ENCODE measurements around the gene ZNF57.

ZNF57 gene

DNA sequence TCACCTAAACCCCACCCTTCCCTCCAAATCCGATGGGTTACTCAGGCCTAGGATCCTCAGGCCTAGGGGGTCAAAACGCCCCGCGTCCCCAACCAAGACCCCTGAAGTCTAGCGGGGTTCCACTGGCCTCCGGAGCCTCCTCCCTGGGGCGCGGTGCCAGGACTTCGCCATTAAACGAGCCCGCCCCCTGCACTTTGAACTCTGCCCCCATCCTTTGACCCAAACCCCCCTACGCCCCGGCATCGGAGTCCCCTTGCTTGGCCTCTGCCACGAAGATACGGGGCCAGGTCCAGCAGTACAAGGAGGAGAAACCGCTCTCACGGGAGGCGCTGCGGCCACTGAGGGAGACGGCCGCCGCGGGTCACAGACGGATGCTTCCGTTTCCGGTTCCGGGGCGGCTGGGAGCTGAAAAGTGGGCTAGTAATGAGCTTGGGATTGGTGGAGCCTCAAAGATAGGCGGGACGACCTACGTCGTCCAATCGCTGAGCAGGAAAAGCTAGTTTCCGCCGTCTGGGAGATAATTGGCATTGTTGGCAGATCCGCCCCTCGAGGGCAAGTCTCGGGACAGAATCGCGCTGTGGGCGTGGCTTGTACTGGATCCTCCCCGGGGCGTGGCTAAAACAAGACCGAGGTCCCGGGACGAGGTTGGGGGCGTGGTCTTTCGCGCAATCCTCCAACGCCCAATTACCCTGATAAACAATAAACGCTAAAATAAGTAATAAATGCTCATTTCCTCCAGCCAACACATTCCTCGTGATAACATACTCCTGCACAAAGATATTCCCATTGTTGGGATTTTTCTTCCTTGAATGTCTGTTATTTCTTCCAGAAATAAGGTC, 49.8 kb downstream of the ZNF57 start:
- Histone ChIP-seq H3K27me3 (ENCODE audit: control insufficient read depth, low read length) (no peaks in the 10 kb centered on the region), H3K36me3 (ENCODE audit: control insufficient read depth, low read length) (peaks cover 7% of the 10 kb centered on the region; the same call in 1 of the 2 replicates), H4K20me1 (ENCODE audit: control insufficient read depth, insufficient read depth, low read depth, low read length) (peaks cover 7% of the 10 kb centered on the region; the same call in 1 of the 2 replicates), H3K4me2 (ENCODE audit: low read length) (peak overlapping the region; percentile 88), H3K27ac (ENCODE audit: low read depth, low read length) (peak overlapping the region; percentile 66), H3K9me3 (ENCODE audit: control insufficient read depth, insufficient read depth, low read length) (no peaks in the 10 kb centered on the region), H3K9me2 (replicated peaks; ENCODE audit: control insufficient read depth, low read length) (no peaks in the 10 kb centered on the region), H3F3A (ENCODE audit: control insufficient read depth, insufficient read depth) (0 out of 2 replicates have a peak, but pooled peaks cover 4% of the 10 kb centered on the region), H3K4me3 (ENCODE audit: low read length) (peak overlapping the region; percentile 87), H3K79me2 (ENCODE audit: control insufficient read depth, low read length) (peaks cover 17% of the 10 kb centered on the region), H3K4me1 (ENCODE audit: control insufficient read depth, low read length) (peaks cover 9% of the 10 kb centered on the region)
- TF ChIP-seq EZH2phosphoT487 (IDR thresholded peaks at IDR 0.05; ENCODE audit: borderline replicate concordance, low read length) = no peak
- TF ChIP-seq, protein P1, sequence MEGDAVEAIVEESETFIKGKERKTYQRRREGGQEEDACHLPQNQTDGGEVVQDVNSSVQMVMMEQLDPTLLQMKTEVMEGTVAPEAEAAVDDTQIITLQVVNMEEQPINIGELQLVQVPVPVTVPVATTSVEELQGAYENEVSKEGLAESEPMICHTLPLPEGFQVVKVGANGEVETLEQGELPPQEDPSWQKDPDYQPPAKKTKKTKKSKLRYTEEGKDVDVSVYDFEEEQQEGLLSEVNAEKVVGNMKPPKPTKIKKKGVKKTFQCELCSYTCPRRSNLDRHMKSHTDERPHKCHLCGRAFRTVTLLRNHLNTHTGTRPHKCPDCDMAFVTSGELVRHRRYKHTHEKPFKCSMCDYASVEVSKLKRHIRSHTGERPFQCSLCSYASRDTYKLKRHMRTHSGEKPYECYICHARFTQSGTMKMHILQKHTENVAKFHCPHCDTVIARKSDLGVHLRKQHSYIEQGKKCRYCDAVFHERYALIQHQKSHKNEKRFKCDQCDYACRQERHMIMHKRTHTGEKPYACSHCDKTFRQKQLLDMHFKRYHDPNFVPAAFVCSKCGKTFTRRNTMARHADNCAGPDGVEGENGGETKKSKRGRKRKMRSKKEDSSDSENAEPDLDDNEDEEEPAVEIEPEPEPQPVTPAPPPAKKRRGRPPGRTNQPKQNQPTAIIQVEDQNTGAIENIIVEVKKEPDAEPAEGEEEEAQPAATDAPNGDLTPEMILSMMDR (IDR thresholded peaks at IDR 0.05; ENCODE audit: low read depth, low read length, poor library complexity, severe bottlenecking) = no peak

GRCh38 chr19:2952953-2953481, 52.3 kb downstream of the ZNF57 start:
- Histone ChIP-seq H3K79me2 (ENCODE audit: control insufficient read depth, low read length) (peaks cover 17% of the 10 kb centered on the region), H3K9me2 (replicated peaks; ENCODE audit: control insufficient read depth, low read length) (no peaks in the 10 kb centered on the region), H3F3A (ENCODE audit: control insufficient read depth, insufficient read depth) (0 out of 2 replicates have a peak, but pooled peaks cover 1% of the 10 kb centered on the region), H3K27ac (ENCODE audit: low read depth, low read length) (no peak overlapping the region), H3K36me3 (ENCODE audit: control insufficient read depth, low read length) (peaks cover 7% of the 10 kb centered on the region; the same call in 1 of the 2 replicates), H3K27me3 (ENCODE audit: control insufficient read depth, low read length) (no peaks in the 10 kb centered on the region), H3K4me3 (ENCODE audit: low read length) (no peak overlapping the region), H3K4me2 (ENCODE audit: low read length) (no peak overlapping the region), H3K4me1 (ENCODE audit: control insufficient read depth, low read length) (peaks cover 8% of the 10 kb centered on the region), H3K9me3 (ENCODE audit: control insufficient read depth, insufficient read depth, low read length) (no peaks in the 10 kb centered on the region), H4K20me1 (ENCODE audit: control insufficient read depth, insufficient read depth, low read depth, low read length) (peaks cover 7% of the 10 kb centered on the region; the same call in 1 of the 2 replicates)
- TF ChIP-seq, protein P1 (IDR thresholded peaks at IDR 0.05; ENCODE audit: low read depth, low read length, poor library complexity, severe bottlenecking) = no peak
- no peak for TF ChIP-seq EZH2phosphoT487 (IDR thresholded peaks at IDR 0.05; ENCODE audit: borderline replicate concordance, low read length)

GRCh38 chr19:2957160-2957559, 56.4 kb downstream of the ZNF57 start:
- Histone ChIP-seq H3K79me2 (ENCODE audit: control insufficient read depth, low read length) (no peaks in the 10 kb centered on the region), H3K27me3 (ENCODE audit: control insufficient read depth, low read length) (no peaks in the 10 kb centered on the region), H3K4me1 (ENCODE audit: control insufficient read depth, low read length) (peaks cover 4% of the 10 kb centered on the region), H4K20me1 (ENCODE audit: control insufficient read depth, insufficient read depth, low read depth, low read length) (no peaks in the 10 kb centered on the region), H3F3A (ENCODE audit: control insufficient read depth, insufficient read depth) (no peaks in the 10 kb centered on the region), H3K4me2 (ENCODE audit: low read length) (no peak overlapping the region), H3K27ac (ENCODE audit: low read depth, low read length) (no peak overlapping the region), H3K36me3 (ENCODE audit: control insufficient read depth, low read length) (no peaks in the 10 kb centered on the region), H3K9me3 (ENCODE audit: control insufficient read depth, insufficient read depth, low read length) (no peaks in the 10 kb centered on the region), H3K4me3 (ENCODE audit: low read length) (no peak overlapping the region), H3K9me2 (replicated peaks; ENCODE audit: control insufficient read depth, low read length) (no peaks in the 10 kb centered on the region)
- TF ChIP-seq EZH2phosphoT487 (IDR thresholded peaks at IDR 0.05; ENCODE audit: borderline replicate concordance, low read length) = no peak
- TF ChIP-seq, protein P1 (IDR thresholded peaks at IDR 0.05; ENCODE audit: low read depth, low read length, poor library complexity, severe bottlenecking) = no peak
